ENCODE results near the gene CHKA. TPM values are rescaled to one million over a fixed set of nuclear protein-coding genes. Genes with fewer than 3 reads are reported as not detected.

CHKA gene
- total and polyA plus RNA-seq, 9 of the 15 experiments (the other 6 are each of a cell fraction or from before 2014, with no cell fraction given): 3.6 to 37.0 (median 30.2) TPM

GRCh38 chr11:68038226-68038717, 82.9 kb downstream of the CHKA start (continued):
- no peak for TF ChIP-seq BCLAF1 (IDR thresholded peaks at IDR 0.05; ENCODE audit: borderline replicate concordance in 1 of 2, control insufficient read depth in 1 of 2, low read depth in 2 of 2, low read length in 1 of 2)
- no peak for TF ChIP-seq RFX1 (IDR thresholded peaks at IDR 0.05)
- no peak for TF ChIP-seq PURB (CRISPR knock-in tag; IDR thresholded peaks at IDR 0.05; ENCODE audit: low read depth)
- TF ChIP-seq NFIC (IDR thresholded peaks at IDR 0.05): no peak
- TF ChIP-seq DEAF1 (CRISPR knock-in tag; IDR thresholded peaks at IDR 0.05): no peak
- TF ChIP-seq DACH1 (IDR thresholded peaks at IDR 0.05; ENCODE audit: partially characterized antibody): peak; percentile 29
- no peak for TF ChIP-seq CBFB (CRISPR knock-in tag; IDR thresholded peaks at IDR 0.05)
- no peak for TF ChIP-seq ZNF217 (CRISPR knock-in tag; IDR thresholded peaks at IDR 0.05)
- TF ChIP-seq TCF15 (CRISPR knock-in tag; IDR thresholded peaks at IDR 0.05): no peak
- no peak for TF ChIP-seq CEBPG (CRISPR knock-in tag; IDR thresholded peaks at IDR 0.05)
- no peak for TF ChIP-seq CEBPG (tag; conservative IDR thresholded peaks at IDR 0.05 in 1 of 2, IDR thresholded peaks at IDR 0.05 in 1 of 2)
- peak; percentile 70; the same call in 1 of the 2 replicates for TF ChIP-seq HDGF (IDR thresholded peaks at IDR 0.05)
- no peak for TF ChIP-seq E2F6 (IDR thresholded peaks at IDR 0.05; ENCODE audit: borderline replicate concordance in 1 of 2, extremely low read depth in 1 of 2, insufficient read depth in 1 of 2, insufficient read length in 1 of 2, low read depth in 1 of 2, low read length in 1 of 2, poor library complexity in 1 of 2, severe bottlenecking in 1 of 2)
- TF ChIP-seq PHTF2 (CRISPR knock-in tag; IDR thresholded peaks at IDR 0.05): no peak
- TF ChIP-seq ZNF644 (tag; IDR thresholded peaks at IDR 0.05; ENCODE audit: low read depth): no peak
- TF ChIP-seq KDM4B (IDR thresholded peaks at IDR 0.05; ENCODE audit: borderline replicate concordance in 2 of 2, low read depth in 1 of 2): 0 out of 4 replicates have a peak, but pooled peaks of 1 of the 2 experiments have one; percentile 13
- TF ChIP-seq GATA2 (CRISPR knock-in tag; IDR thresholded peaks at IDR 0.05): no peak
- no peak for TF ChIP-seq CCNT2 (IDR thresholded peaks at IDR 0.05; ENCODE audit: borderline replicate concordance, extremely low read depth, insufficient read length, low read depth, low read length)
- no peak for TF ChIP-seq DPF2 (IDR thresholded peaks at IDR 0.05)
- no peak for TF ChIP-seq ATF4 (CRISPR knock-in tag; IDR thresholded peaks at IDR 0.05)
- TF ChIP-seq RBM14 (IDR thresholded peaks at IDR 0.05; ENCODE audit: borderline replicate concordance, insufficient read depth, low read depth, low read length): no peak
- no peak for TF ChIP-seq BHLHE40 (IDR thresholded peaks at IDR 0.05; ENCODE audit: low read length)
